SK-N-SH (cell line): ENCODE results near the gene OCEL1. TPM values are rescaled to one million over a fixed set of nuclear protein-coding genes. Genes with fewer than 3 reads are reported as not detected.

Source experiments
- CTCF ChIA-PET: fragments of 300-600, 350-600 bp; formaldehyde crosslinking; extraction: SDS; loops from one replicate; lab custom pipeline; 2021; lab: Yijun Ruan, JAX
- POLR2A ChIA-PET: fragments of 350-600 bp; sonication (Branson Sonifier 250); formaldehyde crosslinking; extraction: SDS; loops from one replicate; lab custom pipeline; 2020; ENCODE audit warnings: antibody characterized with exemption, inconsistent platforms; lab: Yijun Ruan, JAX
- DNase-seq: peaks from one replicate; pipeline ENCODE4 v3.0.0; 2012
- H2AFZ ChIP-seq: fragments of 200-600 bp; sonication (generic); 2 replicates; pipeline ENCODE4 v1.8.1; 2016; ENCODE audit warnings: antibody characterized with exemption, mild to moderate bottlenecking, low read depth
- H3F3A ChIP-seq: fragments of 200-600 bp; sonication (generic); replicated peaks from 2 replicates; pipeline ENCODE3; 2016; ENCODE audit warnings: antibody characterized with exemption, mild to moderate bottlenecking; ENCODE audit not compliant: insufficient read depth
- H3K27ac ChIP-seq, 2 experiments: fragments of 200-500 bp in 1 of 2; fragments of 200-600 bp in 1 of 2; sonication (Bioruptor generic) in 1 of 2; sonication (generic), shearing (Covaris generic) in 1 of 2; 2 replicates each; pipeline versions ENCODE4 v1.5.1 to v1.6.1; 2014 to 2016; ENCODE audit warnings: low read depth in 2 of 2, inconsistent platforms in 1 of 2, low read length in 1 of 2, mild to moderate bottlenecking in 1 of 2, mixed read lengths in 1 of 2
- H3K27me3 ChIP-seq: fragments of 200-600 bp; sonication (generic), shearing (Covaris generic); 2 replicates; pipeline ENCODE4 v1.6.1; 2016; ENCODE audit warnings: mixed run types; ENCODE audit not compliant: insufficient read depth
- H3K36me3 ChIP-seq, 2 experiments: fragments of 200-500 bp in 1 of 2; fragments of 200-600 bp in 1 of 2; sonication (Bioruptor generic) in 1 of 2; sonication (generic) in 1 of 2; replicated peaks in 1 of 2; 2 replicates each; pipeline versions ENCODE3 to v1.5.1; 2014 to 2016; ENCODE audit warnings: low read length in 1 of 2, mild to moderate bottlenecking in 1 of 2; ENCODE audit not compliant: insufficient read depth in 2 of 2, control insufficient read depth in 1 of 2
- H3K4me1 ChIP-seq, 2 experiments: fragments of 200-500 bp in 1 of 2; fragments of 200-600 bp in 1 of 2; sonication (Bioruptor generic) in 1 of 2; sonication (generic), shearing (Covaris generic) in 1 of 2; 2 replicates each; pipeline versions ENCODE4 v1.5.1 to v1.6.1; 2014 to 2016; ENCODE audit warnings: low read depth in 1 of 2, low read length in 1 of 2, mixed run types in 1 of 2; ENCODE audit not compliant: insufficient read depth in 2 of 2, control insufficient read depth in 1 of 2
- H3K4me2 ChIP-seq: fragments of 200-600 bp; sonication (generic), shearing (Covaris generic); 2 replicates; pipeline ENCODE4 v1.6.1; 2017; ENCODE audit warnings: mixed run types
- H3K4me3 ChIP-seq, 2 experiments: fragments of 200-500 bp in 1 of 2; fragments of 200-600 bp in 1 of 2; sonication (Bioruptor generic) in 1 of 2; sonication (generic), shearing (Covaris generic) in 1 of 2; 2 replicates each; pipeline versions ENCODE4 v1.5.1 to v1.8.1; 2014 to 2016; ENCODE audit warnings: low read depth in 2 of 2, inconsistent platforms in 1 of 2, low read length in 1 of 2, mild to moderate bottlenecking in 1 of 2, mixed read lengths in 1 of 2, moderate library complexity in 1 of 2
- H3K79me2 ChIP-seq: fragments of 200-600 bp; sonication (generic); 2 replicates; pipeline ENCODE4 v1.8.1; 2017; ENCODE audit warnings: mild to moderate bottlenecking; ENCODE audit not compliant: insufficient read depth
- H3K9ac ChIP-seq: fragments of 200-600 bp; sonication (generic); 2 replicates; pipeline ENCODE4 v1.6.1; 2017; ENCODE audit warnings: mixed run types
- H3K9me2 ChIP-seq: fragments of 200-600 bp; sonication (generic); 2 replicates; pipeline ENCODE4 v1.6.1; 2017; ENCODE audit warnings: mixed run types
- H3K9me3 ChIP-seq: fragments of 200-600 bp; sonication (generic); 2 replicates; pipeline ENCODE4 v1.6.1; 2017; ENCODE audit warnings: mixed run types, mild to moderate bottlenecking, moderate library complexity
- H4K20me1 ChIP-seq: fragments of 200-600 bp; sonication (generic); 2 replicates; pipeline ENCODE4 v1.6.1; 2017; ENCODE audit warnings: mild to moderate bottlenecking, mixed run types; ENCODE audit not compliant: insufficient read depth
- ELF1 ChIP-seq: IDR thresholded peaks from 2 replicates; pipeline ENCODE4 v1.4.0; 2012
- EP300 ChIP-seq, 2 experiments: IDR thresholded peaks; 2 replicates each; pipeline versions ENCODE4 v1.4.0 to v1.6.1; 2012; ENCODE audit warnings: borderline replicate concordance in 1 of 2, low read depth in 1 of 2, low read length in 1 of 2
- FOSL2 ChIP-seq: IDR thresholded peaks from 2 replicates; pipeline ENCODE4 v1.4.0; 2012; ENCODE audit warnings: low read depth, mild to moderate bottlenecking, moderate library complexity, borderline replicate concordance
- GABPA ChIP-seq: IDR thresholded peaks from 2 replicates; pipeline ENCODE4 v1.4.0; 2012; ENCODE audit warnings: low read depth, mild to moderate bottlenecking
- GATA2 ChIP-seq: sonication (generic); formaldehyde crosslinking; IDR thresholded peaks from 2 replicates; pipeline ENCODE4 v1.5.0; 2020; ENCODE audit warnings: mild to moderate bottlenecking, missing genetic modification reagents
- IRF3 ChIP-seq: fragments of 150-350 bp; IDR thresholded peaks from 2 replicates; pipeline ENCODE4 v1.6.1; 2016; ENCODE audit warnings: mild to moderate bottlenecking, low read depth, low read length
- MEF2A ChIP-seq: IDR thresholded peaks from 2 replicates; pipeline ENCODE4 v1.4.0; 2012; ENCODE audit warnings: low read depth, borderline replicate concordance
- MXI1 ChIP-seq: IDR thresholded peaks from 2 replicates; pipeline ENCODE4 v1.6.1; 2012; ENCODE audit warnings: mild to moderate bottlenecking, low read depth, low read length, improper control_type of control experiment
- NRF1 ChIP-seq: IDR thresholded peaks from 2 replicates; pipeline ENCODE4 v1.6.1; 2012; ENCODE audit warnings: low read depth, mild to moderate bottlenecking, low read length
- POLR2AphosphoS5 ChIP-seq: IDR thresholded peaks from 2 replicates; pipeline ENCODE4 v1.6.1; 2012; ENCODE audit warnings: low read depth, low read length
- RCOR1 ChIP-seq: fragments of 150-350 bp; IDR thresholded peaks from 2 replicates; pipeline ENCODE4 v1.6.1; 2017; ENCODE audit warnings: antibody characterized with exemption, low read length
- REST ChIP-seq: IDR thresholded peaks from 2 replicates; pipeline ENCODE4 v1.6.1; 2012; ENCODE audit warnings: mild to moderate bottlenecking, low read depth, low read length, moderate library complexity
- RXRA ChIP-seq: IDR thresholded peaks from 2 replicates; pipeline ENCODE4 v1.4.0; 2012; ENCODE audit warnings: low read depth, mild to moderate bottlenecking, borderline replicate concordance
- SMC3 ChIP-seq: IDR thresholded peaks from 2 replicates; pipeline ENCODE4 v1.6.1; 2012; ENCODE audit warnings: low read depth, low read length, improper control_type of control experiment
- TAF1 ChIP-seq: IDR thresholded peaks from 2 replicates; pipeline ENCODE4 v1.6.1; 2012; ENCODE audit warnings: low read depth, mild to moderate bottlenecking, low read length, moderate library complexity, borderline replicate concordance
- TCF12 ChIP-seq: IDR thresholded peaks from 2 replicates; pipeline ENCODE4 v1.4.0; 2012
- TEAD4 ChIP-seq: IDR thresholded peaks from 2 replicates; pipeline ENCODE4 v1.4.0; 2012; ENCODE audit warnings: mild to moderate bottlenecking, borderline replicate concordance; ENCODE audit not compliant: insufficient read depth
- WGBS: methylation state at CpG from one replicate; pipeline ENCODE4 v1.1.6; 2017; ENCODE audit warnings: low lambda C conversion rate; 5-methylcytosine and 5-hydroxymethylcytosine counted together
- polyA plus RNA-seq, 3 experiments: library from polyadenylated mRNA; depleted of rRNA; stranded (reverse); fragments of >200 nt; gene quantifications; 2 replicates each; pipeline ENCODE4 v1.2.3, GENCODE V29; 2012
- TF ChIP-seq, protein P1 (sequence below): IDR thresholded peaks from 2 replicates; pipeline ENCODE4; 2012
- TF ChIP-seq, protein P2 (sequence below): fragments of 150-350 bp; IDR thresholded peaks from 2 replicates; pipeline ENCODE4 v1.6.1; 2017; ENCODE audit warnings: antibody characterized with exemption, low read length, low read depth, borderline replicate concordance

Gene OCEL1
- polyA plus RNA-seq, 1 of the 3 experiments (the other 2 are of a cell fraction), result 9.8 TPM

- no peaks in the 10 kb centered on the region for H3K9me3 ChIP-seq
- POLR2A ChIA-PET, result interaction anchor here (0.8 to 3.7 kb wide), 4 partner anchors 25 to 63 kb away, joined by 4 to 15 read pairs (median 8); partner anchors contain the start of genes ANKLE1, BABAM1, MRPL34 and USE1
- H3K9me2 ChIP-seq, result no peaks in the 10 kb centered on the region
- DNase-seq, result no peak
- peaks cover 70% of the 10 kb centered on the region for H3K79me2 ChIP-seq
- peaks cover 16% of the 10 kb centered on the region; the same call in 1 of the 2 replicates for H4K20me1 ChIP-seq
- no peaks in the 10 kb centered on the region for H3K27me3 ChIP-seq
- H3K27ac ChIP-seq, result no peak overlapping the region
- H2AFZ ChIP-seq, result no peak overlapping the region
- H3K4me2 ChIP-seq, result peak overlapping the region; percentile 99
- peaks cover 3 to 7% of the 10 kb centered on the region in 2 experiments for H3K36me3 ChIP-seq
- H3K9ac ChIP-seq, result no peak overlapping the region; the same call in 1 of the 2 replicates
- TF ChIP-seq GATA2 (CRISPR knock-in tag), result no peak
- no peak for TF ChIP-seq TCF12
- no peak for TF ChIP-seq ELF1
- TF ChIP-seq REST, result no peak
- no peak for TF ChIP-seq RXRA
- TF ChIP-seq, protein P1, sequence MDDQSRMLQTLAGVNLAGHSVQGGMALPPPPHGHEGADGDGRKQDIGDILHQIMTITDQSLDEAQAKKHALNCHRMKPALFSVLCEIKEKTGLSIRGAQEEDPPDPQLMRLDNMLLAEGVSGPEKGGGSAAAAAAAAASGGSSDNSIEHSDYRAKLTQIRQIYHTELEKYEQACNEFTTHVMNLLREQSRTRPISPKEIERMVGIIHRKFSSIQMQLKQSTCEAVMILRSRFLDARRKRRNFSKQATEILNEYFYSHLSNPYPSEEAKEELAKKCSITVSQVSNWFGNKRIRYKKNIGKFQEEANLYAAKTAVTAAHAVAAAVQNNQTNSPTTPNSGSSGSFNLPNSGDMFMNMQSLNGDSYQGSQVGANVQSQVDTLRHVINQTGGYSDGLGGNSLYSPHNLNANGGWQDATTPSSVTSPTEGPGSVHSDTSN, result no peak
- TF ChIP-seq EP300 (IDR thresholded peaks at IDR 0.05; ENCODE audit: borderline replicate concordance in 1 of 2, low read depth in 1 of 2, low read length in 1 of 2), result no peak
- TF ChIP-seq NRF1, result no peak
- no peak for TF ChIP-seq TEAD4
- no peak for TF ChIP-seq GABPA
- no peak for TF ChIP-seq POLR2AphosphoS5
- TF ChIP-seq, protein P2, sequence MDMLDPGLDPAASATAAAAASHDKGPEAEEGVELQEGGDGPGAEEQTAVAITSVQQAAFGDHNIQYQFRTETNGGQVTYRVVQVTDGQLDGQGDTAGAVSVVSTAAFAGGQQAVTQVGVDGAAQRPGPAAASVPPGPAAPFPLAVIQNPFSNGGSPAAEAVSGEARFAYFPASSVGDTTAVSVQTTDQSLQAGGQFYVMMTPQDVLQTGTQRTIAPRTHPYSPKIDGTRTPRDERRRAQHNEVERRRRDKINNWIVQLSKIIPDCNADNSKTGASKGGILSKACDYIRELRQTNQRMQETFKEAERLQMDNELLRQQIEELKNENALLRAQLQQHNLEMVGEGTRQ, result no peak
- no peak for TF ChIP-seq RCOR1
- TF ChIP-seq TAF1, result no peak
- no peak for TF ChIP-seq MEF2A
- TF ChIP-seq MXI1, result no peak
- no peak for TF ChIP-seq SMC3
- no peak for TF ChIP-seq FOSL2
- TF ChIP-seq IRF3, result no peak
- CTCF ChIA-PET, result interaction anchor here (0.8 to 3.1 kb wide), 6 partner anchors 8 to 103 kb away, joined by 3 to 13 read pairs (median 3); partner anchors contain the start of gene USE1
- peak overlapping the region; percentile 92 to 97 for H3K4me3 ChIP-seq
- H3F3A ChIP-seq, result peaks cover 17% of the 10 kb centered on the region
- 100% methylated on average over 3 of the region's 8 CpGs for WGBS
- peaks cover 6 to 19% of the 10 kb centered on the region in 2 experiments; a peak in 2 of 4 replicates for H3K4me1 ChIP-seq
Measured at GRCh38 chr19:17242431-17243208, 16.6 kb downstream of the OCEL1 start.
